Measurements from ENCODE around the gene INPP5A.
"Not testable (repeated sequence)": the region's sequence is repeated elsewhere in the genome, so short reads cannot be mapped to it uniquely, and the experiment has no call there.

INPP5A gene

DNA sequence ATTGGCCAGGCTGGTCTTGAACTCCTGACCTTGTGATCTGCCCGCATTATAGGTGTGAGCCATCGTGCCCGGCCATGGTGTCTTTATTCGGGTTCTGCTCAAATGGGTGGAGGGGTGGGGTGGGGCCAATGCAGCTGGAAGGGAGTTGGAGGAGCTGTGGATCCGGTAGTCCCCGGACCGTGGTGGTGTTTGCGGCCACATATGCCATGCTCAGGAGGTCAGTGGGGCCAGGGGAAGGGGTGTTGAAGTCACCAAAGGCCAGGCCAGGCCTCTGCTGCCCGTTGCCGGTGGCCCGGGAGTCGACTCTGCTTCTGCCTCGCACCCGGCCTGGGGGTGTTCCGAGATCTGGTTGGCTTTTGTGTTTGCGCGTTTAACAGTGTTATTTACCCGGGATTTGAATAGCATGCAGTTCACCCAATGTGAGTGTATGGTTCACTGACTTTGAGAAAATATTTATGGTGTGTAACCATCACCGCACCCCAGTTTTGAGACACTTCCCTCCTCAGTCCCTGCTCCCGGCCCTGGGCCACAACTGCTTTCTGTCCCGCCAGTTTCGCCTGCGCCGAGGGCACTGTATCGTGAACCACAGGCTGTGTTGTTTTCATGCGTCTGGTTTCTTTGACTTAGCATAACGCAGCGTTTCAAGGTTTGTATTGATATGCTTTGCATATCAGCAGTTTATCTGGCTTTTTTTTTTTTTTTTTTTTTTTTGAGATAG is 10.7 kb downstream of the INPP5A start:
- DNase-seq (ENCODE audit: low read depth in 2 of 2): no peak

DNA sequence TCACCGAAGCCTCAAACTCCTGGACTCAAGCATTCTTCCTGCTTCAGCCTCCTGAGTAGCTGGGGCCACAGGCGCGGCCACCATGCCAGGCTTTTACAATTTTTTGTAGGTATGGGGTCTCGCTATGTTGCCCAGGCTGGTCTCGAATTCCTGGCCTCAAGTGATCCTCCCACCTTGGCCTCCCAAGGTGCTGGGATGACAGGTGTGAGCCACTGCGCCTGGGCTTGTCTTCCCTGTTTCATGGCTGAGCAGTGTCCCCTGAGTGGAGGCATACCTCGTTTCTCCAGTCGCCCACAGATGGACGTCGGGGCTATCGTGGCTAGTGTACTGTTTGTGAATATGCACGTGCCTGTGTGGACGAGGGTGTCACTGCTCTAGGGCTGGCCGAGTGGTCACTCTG is 11.3 kb downstream of the INPP5A start:
- no peak for DNase-seq (ENCODE audit: low read depth in 2 of 2)

DNA sequence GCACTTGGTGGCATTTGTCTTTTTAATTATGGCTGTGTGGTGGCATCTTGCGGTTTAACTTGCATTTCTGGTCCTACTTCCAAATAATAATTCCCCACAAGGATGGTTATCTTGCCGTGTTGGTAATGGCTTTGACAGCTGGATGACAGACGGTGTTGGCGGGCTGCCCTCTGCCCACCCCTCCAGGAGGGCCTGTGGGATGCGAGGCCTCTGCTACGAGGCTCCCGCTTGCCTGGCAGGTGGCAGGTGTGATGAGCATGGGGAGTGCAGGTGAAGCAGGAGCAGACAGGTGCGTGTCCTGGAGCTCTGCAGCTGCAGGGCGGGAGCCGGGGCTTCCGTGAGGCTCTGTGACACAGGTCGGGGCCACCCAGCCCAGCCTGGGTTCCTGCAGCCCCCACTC is 11.8 kb downstream of the INPP5A start:
- no peak for DNase-seq (ENCODE audit: low read depth in 2 of 2)

DNA sequence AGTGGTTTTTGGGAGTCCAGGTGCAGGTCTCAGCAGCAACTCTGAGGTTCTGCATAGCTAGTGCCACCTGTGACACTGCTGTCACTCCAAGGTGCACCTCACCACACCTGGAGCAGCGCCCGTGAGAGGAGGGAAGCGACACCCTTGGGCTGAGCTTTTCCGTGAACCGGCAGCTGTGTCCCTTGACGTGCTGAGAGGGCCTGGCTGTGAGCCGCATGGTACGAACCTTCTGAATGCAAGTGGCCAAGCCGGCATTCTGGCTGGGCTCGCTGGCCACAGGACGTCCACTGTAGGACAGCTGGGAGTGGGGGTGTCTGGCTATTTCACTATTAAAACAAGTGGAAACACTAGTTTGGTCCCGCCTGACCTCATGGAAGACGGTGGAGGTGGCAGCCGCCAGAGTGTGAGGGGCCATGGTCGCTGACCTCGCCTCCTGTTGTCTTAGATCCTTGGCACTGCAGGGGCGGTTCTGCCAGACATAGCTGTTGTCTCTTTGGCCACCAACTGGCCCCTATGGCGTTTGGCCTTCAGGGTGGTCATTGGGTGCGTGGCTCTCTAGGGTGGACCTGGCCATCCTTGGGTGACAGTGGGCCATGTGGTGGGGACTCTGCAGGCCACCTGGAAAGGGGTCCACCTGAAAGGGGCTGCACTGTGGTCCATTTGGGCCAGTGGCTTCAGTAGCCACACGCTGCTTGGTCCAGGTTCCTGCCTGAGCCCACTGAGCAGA is 12.9 kb downstream of the INPP5A start:
- DNase-seq (ENCODE audit: low read depth in 2 of 2): no peak

DNA sequence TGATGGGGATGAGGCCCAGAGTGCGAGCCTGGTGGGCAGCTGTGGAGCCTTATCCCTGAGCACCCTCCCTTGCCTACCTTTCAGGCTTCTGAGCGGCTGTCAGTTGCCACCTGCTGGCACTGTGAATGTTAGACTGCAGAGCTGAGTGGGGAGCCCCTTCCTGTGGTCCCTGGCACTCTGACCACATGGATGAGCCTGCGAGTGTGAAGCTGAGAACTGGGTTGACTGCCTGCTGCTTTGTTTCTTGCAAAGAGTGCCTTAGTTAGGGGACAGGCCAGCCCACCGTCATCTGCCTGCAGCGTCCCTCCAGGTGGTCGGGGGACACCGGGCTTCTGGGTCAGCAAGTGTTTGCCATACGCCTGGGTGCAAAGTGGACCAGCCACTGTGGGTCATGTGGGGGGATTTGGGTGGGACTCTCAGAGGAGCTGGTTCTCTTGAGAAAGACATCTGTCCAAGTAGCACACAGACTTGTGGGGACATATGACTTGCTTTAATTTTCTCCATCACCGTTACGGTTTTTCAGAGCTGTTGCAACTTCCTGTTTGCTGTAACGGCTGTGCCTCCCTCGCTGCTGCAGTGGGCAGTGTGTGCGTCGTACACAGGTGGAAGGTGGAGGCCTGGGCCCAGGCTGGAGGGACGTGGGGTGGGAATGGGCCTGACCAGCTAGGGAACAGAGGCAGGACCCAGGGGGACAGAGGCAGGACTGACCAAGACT is 13.7 kb downstream of the INPP5A start:
- DNase-seq (ENCODE audit: low read depth in 2 of 2): no peak

DNA sequence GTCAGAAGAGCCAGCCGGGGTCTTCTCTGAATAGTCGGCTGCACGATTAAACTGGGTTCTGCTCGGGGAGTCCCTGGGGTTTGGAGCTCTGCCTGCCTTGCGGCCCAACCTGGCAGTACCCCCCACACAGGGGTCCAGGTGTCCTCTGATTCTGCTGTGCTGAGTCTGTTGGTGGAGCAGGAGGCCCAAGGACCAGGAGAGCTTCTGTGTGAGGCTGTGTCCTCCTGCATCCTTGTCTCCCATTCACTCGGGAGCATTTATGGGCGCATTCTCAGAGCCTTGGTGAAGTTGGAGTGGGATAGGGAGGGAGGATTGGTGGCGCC is 14.2 kb downstream of the INPP5A start:
- DNase-seq (ENCODE audit: low read depth in 2 of 2): no peak

DNA sequence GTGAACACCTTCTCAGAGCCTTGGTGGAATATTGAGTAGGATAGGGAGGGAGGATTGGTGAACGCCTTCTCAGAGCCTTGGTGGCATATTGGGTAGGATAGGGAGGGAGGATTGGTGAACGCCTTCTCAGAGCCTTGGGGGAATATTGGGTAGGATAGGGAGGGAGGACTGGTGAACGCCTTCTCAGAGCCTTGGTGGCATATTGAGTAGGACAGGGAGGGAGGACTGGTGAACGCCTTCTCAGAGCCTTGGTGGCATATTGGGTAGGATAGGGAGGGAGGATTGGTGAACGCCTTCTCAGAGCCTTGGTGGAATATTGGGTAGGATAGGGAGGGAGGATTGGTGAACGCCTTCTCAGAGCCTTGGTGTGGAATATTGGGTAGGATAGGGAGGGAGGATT is 15.0 kb downstream of the INPP5A start:
- DNase-seq (ENCODE audit: low read depth in 2 of 2): not testable (repeated sequence)

DNA sequence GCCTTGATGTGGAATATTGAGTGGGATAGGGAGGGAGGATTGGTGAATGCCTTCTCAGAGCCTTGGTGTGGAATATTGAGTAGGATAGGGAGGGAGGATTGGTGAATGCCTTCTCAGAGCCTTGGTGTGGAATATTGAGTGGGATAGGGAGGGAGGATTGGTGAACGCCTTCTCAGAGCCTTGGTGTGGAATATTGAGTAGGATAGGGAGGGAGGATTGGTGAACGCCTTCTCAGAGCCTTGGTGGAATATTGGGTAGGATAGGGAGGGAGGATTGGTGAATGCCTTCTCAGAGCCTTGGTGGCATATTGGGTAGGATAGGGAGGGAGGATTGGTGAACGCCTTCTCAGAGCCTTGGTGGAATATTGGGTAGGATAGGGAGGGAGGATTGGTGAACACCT is 16.0 kb downstream of the INPP5A start:
- not testable (repeated sequence) for DNase-seq (ENCODE audit: low read depth in 2 of 2)

DNA sequence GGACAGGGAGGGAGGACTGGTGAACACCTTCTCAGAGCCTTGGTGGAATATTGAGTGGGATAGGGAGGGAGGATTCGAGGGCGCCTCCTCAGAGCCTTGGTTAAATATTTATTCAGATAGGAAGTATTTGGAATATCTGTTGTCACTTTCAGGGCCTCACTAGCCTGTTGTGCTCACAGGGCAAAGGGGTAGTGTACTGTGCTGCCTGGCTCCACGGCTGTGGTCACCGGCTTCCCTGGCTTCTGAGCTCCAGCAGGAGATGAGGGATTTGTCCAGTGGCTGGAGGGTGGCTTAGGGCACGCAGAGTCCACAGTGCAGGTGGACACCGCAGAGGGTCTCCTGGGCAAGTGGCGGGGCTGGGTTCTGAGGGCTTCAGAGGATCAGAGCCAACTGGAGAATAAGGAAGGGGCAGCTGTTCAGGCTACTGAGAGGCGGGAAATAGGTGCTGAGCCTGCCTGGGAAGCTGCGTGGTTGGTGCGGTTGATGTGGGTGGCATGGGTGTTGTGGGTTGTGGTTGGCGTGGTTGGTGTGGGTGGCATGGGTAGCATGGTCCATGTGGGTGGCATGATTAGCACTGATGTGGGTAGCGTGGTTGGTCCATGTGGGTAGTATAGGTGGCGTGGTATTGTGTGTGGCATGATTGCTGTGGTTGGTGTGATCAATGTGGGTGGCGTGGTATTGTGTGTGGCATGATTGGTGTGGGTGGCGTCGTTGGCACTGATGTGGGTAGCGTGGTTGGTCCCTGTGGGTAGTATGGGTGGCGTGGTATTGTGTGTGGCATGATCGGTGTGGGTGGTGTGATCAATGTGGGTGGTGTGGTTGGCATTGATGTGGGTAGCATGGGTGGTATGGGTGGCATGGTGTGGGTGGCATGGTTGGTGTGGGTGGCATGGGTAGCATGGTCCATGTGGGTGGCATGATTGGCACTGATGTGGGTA is 16.7 kb downstream of the INPP5A start:
- DNase-seq (ENCODE audit: low read depth in 2 of 2): no peak

DNA sequence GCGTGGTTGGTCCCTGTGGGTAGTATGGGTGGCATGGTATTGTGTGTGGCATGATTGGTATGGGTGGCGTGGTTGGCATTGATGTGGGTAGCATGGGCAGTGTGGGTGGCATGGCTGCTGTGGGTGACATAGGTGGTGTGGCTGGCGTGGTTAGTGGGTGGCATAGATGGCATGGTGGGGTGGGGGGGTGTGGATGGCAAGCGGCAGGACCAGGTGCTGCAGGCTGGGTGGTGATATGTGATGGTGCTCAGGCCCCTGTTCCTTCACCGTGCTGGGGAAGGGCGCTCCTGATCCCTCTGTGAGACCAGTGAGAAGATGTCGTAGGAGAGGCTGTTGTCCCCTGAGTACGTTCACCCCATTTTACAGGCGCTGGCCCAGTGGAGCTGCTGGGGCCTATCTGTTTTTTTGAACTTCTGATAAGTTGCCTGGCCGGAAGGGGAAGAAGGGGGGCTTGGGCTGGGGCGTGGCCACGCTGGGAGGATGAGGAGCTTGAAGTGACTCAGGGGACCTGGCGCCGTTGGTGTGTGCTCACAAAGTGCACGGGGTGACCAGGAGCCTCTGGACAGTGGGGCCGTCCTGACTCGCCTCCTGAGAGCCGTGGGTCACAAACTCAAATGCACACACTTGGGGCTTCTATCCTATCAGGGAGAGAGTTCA is 17.5 kb downstream of the INPP5A start:
- DNase-seq (ENCODE audit: low read depth in 2 of 2): no peak

DNA sequence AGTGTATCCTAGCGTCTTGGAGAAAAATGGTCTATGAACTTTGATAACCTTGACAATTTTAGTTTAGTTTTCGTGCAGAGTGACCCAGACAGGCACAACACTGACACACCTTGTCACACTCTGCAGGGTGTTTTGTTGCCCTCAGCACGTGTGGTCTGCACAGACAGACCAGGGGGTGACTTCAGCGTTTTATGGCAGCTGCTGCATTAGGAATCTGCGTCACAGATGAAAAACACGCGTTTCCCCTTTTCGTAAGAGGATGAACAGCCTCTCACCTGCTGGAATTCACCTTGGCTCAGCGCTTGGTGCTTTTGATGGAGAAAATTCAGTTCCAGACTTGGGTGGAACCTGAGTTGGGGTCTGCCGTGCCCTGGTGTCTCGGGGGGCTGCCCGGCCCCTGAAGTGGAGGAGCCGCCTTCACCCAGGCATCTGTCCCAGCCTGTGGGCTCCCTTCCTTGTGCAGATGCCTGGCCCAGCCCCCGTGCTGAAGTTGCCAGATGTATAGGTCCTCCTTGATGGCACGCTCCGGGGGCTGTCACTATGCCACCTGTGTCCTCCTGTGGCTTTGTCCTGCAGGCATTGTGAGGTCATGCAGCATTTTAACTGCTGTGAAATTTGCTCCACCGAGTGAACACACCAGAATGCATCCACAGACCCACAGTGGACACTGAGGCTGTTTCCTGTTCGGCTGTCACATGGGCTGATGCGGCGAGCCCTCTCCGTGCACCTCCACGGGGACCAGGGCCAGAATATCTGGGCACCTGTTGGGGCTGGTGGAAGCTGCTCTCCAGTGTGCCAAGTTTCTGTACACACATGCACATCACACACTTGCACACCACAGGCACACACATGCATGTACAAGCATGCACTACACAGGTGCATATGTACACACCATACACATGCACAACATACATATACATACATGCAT is 18.3 kb downstream of the INPP5A start:
- no peak for DNase-seq (ENCODE audit: low read depth in 2 of 2)

DNA sequence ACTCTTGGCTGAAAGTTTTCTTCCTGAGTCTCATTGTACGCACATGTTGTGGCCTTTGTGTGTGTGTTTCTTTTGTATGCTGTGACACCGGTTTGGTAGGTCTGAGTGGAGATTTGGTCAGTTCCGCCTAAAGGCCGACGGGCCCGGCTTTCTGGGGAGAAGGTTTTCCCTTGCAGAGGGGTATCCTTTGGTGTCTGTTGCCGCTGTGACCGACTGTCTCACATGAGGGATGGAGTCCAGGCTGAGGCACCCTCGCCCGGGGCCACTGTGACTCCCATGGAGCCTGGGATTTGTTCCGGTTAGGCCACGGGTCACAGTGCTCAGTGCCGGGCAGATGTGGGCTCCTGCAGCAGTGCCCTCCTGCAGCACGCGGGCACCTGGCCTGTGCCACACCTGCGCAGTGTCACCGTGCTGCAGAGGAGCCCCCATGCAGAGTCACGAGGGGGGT is 19.4 kb downstream of the INPP5A start:
- no peak for DNase-seq (ENCODE audit: low read depth in 2 of 2)

DNA sequence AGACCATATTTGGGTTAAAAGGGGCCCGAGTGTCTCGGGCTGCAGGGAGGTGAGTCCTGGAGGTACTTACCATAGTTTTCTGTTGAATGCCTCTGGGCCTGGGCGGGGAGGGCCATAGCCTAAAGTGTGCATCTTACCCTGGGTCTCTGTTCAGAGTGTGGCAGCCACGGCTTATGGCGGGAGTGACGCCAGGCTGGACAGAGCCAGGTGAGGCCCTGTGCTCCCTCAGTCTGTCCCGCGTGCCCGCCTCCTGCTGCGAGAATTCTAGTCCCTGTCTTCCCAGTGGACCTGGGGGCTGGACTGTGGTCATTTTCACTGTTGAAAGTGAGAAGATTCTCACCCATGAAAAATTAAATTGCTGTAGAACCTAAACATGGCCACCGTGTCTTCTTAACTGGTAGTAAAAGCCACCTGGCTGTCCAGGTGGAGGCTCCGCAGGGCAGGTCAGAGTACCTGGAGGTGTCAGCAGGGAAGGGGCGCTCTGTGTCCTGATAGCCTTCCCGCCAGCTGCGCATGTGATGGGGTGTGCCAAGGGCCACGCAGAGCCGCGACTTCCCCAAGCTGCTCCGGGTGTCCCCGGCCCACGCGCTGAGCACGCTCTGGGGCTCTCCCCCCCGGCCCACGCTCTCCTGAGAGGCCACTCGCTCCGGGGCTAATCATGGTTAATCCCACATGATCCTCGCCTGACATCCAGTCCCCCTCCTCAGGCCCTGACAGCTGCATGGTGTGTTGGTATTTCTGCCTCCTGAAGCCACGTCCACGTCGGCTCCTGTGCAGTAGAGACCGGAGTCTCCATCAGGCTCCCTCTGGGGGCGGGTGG is 20.3 kb downstream of the INPP5A start:
- DNase-seq (ENCODE audit: low read depth in 2 of 2): no peak

DNA sequence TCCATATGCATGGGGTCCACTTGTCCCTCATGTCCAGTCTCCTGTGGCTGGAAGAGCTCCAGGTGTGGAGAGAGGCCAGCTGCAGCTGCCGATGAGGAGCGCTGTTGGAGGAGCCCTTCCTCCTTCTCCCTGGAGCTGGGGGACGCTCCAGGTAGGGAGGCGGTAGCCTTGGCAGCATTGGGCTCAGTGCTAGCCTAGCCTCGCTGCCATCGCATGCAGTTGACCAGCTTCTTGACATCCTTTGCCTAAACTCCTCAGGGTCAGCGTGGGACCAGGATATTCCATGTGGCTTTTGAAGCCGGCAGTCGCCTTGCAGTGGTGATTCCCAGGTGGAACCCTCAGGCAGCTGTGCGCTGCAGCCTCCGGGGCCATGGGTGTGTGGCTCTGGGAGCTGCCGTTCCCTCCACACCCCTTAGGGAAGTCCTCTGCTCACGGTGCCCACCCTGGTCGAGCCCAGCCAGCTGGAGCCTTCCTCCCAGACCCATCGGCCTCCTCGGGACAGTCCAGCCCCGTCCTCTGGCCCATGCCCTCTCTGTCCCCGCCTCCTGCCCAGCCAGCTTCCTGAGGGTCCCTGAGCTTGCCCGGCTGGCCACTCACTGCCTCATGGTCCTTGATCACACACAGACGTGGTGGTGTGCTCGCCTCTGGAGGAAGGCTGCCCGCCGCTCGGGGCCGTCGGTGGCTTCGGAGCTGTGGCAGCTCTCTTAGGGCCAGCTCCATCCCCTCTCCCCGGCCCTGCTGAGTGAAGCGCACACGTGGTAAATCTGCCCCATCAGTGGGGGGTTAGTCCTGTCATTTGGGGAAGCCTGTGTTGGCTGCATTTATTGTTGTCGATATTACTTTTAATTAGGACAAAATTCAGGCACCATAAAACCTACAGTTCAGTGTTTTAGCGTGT is 21.2 kb downstream of the INPP5A start:
- DNase-seq (ENCODE audit: low read depth in 2 of 2): no peak

DNA sequence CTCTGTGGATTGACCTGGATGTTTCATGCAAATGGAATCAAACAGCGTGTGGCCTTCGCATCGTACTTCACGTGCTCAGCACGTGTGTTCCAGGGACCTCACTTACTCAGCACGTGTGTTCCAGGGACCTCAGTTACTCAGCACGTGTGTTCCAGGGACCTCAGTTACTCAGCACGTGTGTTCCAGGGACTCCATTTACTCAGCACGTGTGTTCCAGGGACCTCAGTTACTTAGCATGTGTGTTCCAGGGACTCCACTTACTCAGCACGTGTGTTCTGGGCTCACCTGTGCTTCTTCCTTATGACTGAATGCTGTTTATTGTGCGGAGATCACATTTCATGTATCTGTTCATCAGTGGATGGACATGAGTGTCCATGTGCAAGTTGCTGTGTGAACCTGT is 22.0 kb downstream of the INPP5A start:
- DNase-seq (ENCODE audit: low read depth in 2 of 2): no peak

DNA sequence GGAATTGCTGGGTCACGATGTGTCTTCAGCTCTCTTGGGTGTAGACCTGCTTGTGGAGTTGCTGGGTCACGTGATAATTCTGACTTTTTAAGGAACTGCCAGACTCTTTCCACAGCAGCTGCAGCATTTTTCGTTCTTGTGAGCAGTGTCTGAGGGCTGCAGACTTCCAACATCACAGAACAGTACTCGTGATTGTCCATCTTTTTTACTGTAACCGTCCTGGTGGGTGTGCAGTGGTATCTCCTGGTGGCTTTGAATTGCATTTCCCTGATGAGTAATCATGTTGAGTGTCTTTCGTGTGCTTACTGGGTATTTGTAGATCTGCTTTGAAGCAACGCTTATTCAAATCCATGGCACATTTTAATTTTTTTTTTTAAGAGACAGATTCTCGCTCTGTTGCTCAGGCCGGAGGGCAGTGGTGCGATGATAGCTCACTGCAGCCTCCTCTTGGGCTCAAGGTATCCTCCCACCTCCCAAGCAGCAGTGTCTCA is 22.7 kb downstream of the INPP5A start:
- no peak for DNase-seq (ENCODE audit: low read depth in 2 of 2)

DNA sequence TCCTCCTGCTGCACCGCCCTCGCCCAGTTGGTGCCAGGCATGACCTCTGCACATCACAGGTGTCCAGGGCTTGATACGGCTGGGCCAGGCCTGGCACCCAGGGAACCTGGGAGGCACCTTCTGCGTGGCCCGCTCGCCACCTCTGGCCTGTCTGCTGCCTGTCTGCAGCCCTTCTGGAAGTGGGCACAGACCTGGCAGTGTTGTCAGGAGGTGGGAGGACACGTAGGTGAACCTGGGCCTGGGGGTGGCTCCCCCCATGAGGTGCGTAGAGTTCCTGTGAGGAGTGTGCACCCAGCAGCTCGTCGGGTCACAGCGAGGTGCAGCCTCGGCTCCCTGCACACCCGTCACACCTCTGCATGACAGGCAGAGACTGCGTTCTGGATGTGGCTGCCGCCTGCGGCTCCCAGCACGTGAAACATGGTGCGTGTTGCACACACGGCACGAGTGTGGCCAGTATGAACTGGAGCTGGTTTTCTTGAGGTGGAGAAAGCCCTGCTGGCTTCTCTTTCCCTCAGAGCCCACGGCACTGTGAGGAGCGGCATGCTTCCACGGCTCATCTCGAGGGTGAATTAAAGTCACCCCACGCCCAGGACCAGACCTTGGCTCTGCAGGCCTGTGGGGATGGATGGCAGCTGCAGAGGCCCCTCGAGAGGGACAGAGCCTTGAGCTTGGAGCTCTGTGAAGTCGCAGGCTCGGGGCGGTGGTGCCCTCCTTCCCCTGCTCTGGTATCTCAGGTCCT is 24.8 kb downstream of the INPP5A start:
- no peak for DNase-seq (ENCODE audit: low read depth in 2 of 2)
